ENCODE data around the gene ATG2B. TPM values are rescaled to one million over a fixed set of nuclear protein-coding genes. Genes with fewer than 3 reads are reported as not detected.

ATG2B gene
- polyA plus RNA-seq, 3 donors = 0.94 to 6.7 (median 1.3) TPM

DNA sequence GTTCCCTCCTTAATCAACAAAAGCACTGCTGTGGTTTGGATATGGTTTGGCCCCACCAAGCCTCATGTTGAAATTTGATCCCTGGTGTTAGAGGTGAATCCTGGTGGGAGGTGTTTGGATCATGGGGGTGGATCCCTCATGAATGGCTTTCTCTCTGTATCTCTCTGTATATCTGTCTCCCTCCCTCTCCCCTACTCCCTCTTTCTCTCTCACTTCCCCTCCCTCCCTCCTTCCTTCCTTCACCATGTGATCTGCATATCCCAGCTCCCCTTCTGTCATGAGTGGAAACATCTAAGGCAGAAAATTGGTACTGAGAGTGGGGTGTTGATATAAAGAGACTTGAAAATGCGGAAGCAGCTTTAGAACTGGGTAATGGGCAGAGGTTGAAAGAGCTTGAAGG is 5.4 kb upstream of the ATG2B start:
- no peak overlapping the region for H2AFZ ChIP-seq (ENCODE audit: insufficient read depth, low read depth, low read length, poor library complexity, severe bottlenecking)
- peaks cover 9% of the 10 kb centered on the region for H4K20me1 ChIP-seq (ENCODE audit: insufficient read depth, low read length)
- Mint-ChIP-seq H3K4me3 (no peak overlapping the region), H3K9me3 (peaks cover 0 to 7% (median 2%) of the 10 kb centered on the region in 7 donors), H3K4me1 (peaks cover 20% of the 10 kb centered on the region), H3K27ac (peak overlapping the region in 1 of 7 donors; percentile 46), H3K27me3 (ENCODE audit: low read depth in 3 of 3) (no peaks in the 10 kb centered on the region), H3K36me3 (peaks cover 0 to 2% of the 10 kb centered on the region in 2 donors)
- peaks cover 12 to 16% of the 10 kb centered on the region in 2 donors for H3K4me1 ChIP-seq (ENCODE audit: control insufficient read depth in 1 of 2, insufficient read depth in 2 of 2, low read length in 2 of 2)
- no peak for DNase-seq
- no peak overlapping the region for H3K4me3 ChIP-seq (replicated peaks in 1 of 3; ENCODE audit: low read depth in 2 of 3, low read length in 3 of 3)
- 100% methylated on average over 1 of the region's 1 CpG for WGBS (ENCODE audit: insufficient coverage)
- no peak overlapping the region for H3K9ac ChIP-seq (ENCODE audit: insufficient read depth, low read length, poor library complexity, severe bottlenecking)
- intact Hi-C loops (cut with micrococcal nuclease) = loop anchor here in 1 of 2 donors (10.0 kb wide), 1 partner anchor 136 kb away; the partner anchor contains the start of gene PAPOLA
- H3K27ac ChIP-seq (ENCODE audit: low read depth in 1 of 2, low read length in 2 of 2) = no peak overlapping the region
- TF ChIP-seq, protein P1, sequence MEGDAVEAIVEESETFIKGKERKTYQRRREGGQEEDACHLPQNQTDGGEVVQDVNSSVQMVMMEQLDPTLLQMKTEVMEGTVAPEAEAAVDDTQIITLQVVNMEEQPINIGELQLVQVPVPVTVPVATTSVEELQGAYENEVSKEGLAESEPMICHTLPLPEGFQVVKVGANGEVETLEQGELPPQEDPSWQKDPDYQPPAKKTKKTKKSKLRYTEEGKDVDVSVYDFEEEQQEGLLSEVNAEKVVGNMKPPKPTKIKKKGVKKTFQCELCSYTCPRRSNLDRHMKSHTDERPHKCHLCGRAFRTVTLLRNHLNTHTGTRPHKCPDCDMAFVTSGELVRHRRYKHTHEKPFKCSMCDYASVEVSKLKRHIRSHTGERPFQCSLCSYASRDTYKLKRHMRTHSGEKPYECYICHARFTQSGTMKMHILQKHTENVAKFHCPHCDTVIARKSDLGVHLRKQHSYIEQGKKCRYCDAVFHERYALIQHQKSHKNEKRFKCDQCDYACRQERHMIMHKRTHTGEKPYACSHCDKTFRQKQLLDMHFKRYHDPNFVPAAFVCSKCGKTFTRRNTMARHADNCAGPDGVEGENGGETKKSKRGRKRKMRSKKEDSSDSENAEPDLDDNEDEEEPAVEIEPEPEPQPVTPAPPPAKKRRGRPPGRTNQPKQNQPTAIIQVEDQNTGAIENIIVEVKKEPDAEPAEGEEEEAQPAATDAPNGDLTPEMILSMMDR (IDR thresholded peaks at IDR 0.05) = no peak
- H3K27me3 ChIP-seq (ENCODE audit: control insufficient read depth in 2 of 2, insufficient read depth in 2 of 2, low read length in 2 of 2) = no peaks in the 10 kb centered on the region
- peaks cover 38% of the 10 kb centered on the region for H3K79me2 ChIP-seq (ENCODE audit: insufficient read depth, low read length)
- no peak overlapping the region for H3K4me2 ChIP-seq (replicated peaks; ENCODE audit: extremely low read depth, low read length, poor library complexity, severe bottlenecking)
- no peaks in the 10 kb centered on the region for H3K9me3 ChIP-seq (replicated peaks in 1 of 2; ENCODE audit: control insufficient read depth in 1 of 2, insufficient read depth in 1 of 2, low read length in 2 of 2)
- H3K36me3 ChIP-seq (replicated peaks in 1 of 2; ENCODE audit: control insufficient read depth in 1 of 2, insufficient read depth in 2 of 2, low read length in 2 of 2) = no peaks in the 10 kb centered on the region

DNA sequence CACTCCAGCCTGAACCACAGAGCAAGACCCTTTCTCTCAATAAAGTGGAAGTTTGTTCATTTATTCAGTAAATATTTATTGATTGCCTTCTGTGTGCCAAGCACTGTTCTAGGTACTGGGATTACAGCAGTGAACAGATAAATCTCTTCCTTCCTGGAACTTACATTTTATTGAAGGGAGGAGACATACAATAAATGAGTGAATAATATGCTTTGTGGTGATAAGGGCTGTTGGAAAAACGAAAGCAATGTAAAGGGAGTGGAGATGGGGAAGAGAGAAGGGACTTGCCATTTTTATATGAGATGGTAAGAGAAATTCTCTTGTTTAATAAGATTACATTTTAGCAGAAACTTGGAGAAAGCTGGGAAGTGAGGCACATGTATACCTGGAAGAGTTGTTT is 1.8 kb upstream of the ATG2B start:
- H3K79me2 ChIP-seq (ENCODE audit: insufficient read depth, low read length) = peaks cover 51% of the 10 kb centered on the region
- DNase-seq = no peak
- H3K4me1 ChIP-seq (ENCODE audit: control insufficient read depth in 1 of 2, insufficient read depth in 2 of 2, low read length in 2 of 2) = peaks cover 26 to 33% of the 10 kb centered on the region in 2 donors
- H3K9me3 ChIP-seq (replicated peaks in 1 of 2; ENCODE audit: control insufficient read depth in 1 of 2, insufficient read depth in 1 of 2, low read length in 2 of 2) = no peaks in the 10 kb centered on the region
- intact Hi-C loops (cut with micrococcal nuclease) = loop anchor here in 1 of 2 donors (10.0 kb wide), 1 partner anchor 140 kb away; the partner anchor contains the start of gene PAPOLA
- WGBS (ENCODE audit: insufficient coverage) = 67% methylated on average over 1 of the region's 1 CpG
- Mint-ChIP-seq H3K27ac (no peak overlapping the region), H3K4me3 (peak overlapping the region in 1 of 2 donors; percentile 34), H3K36me3 (peaks cover 0 to 4% of the 10 kb centered on the region in 2 donors), H3K4me1 (peaks cover 41% of the 10 kb centered on the region), H3K27me3 (ENCODE audit: low read depth in 3 of 3) (no peaks in the 10 kb centered on the region), H3K9me3 (peaks cover 0 to 7% (median 1%) of the 10 kb centered on the region in 7 donors)
- no peak overlapping the region for H3K9ac ChIP-seq (ENCODE audit: insufficient read depth, low read length, poor library complexity, severe bottlenecking)
- no peak overlapping the region for H3K27ac ChIP-seq (ENCODE audit: low read depth in 1 of 2, low read length in 2 of 2)
- no peaks in the 10 kb centered on the region for H3K36me3 ChIP-seq (replicated peaks in 1 of 2; ENCODE audit: control insufficient read depth in 1 of 2, insufficient read depth in 2 of 2, low read length in 2 of 2)
- no peaks in the 10 kb centered on the region for H3K27me3 ChIP-seq (ENCODE audit: control insufficient read depth in 2 of 2, insufficient read depth in 2 of 2, low read length in 2 of 2)
- TF ChIP-seq, protein P1 (IDR thresholded peaks at IDR 0.05) = no peak
- peaks cover 9% of the 10 kb centered on the region for H4K20me1 ChIP-seq (ENCODE audit: insufficient read depth, low read length)
- H3K4me2 ChIP-seq (replicated peaks; ENCODE audit: extremely low read depth, low read length, poor library complexity, severe bottlenecking) = no peak overlapping the region
- H2AFZ ChIP-seq (ENCODE audit: insufficient read depth, low read depth, low read length, poor library complexity, severe bottlenecking) = no peak overlapping the region
- no peak overlapping the region for H3K4me3 ChIP-seq (replicated peaks in 1 of 3; ENCODE audit: low read depth in 2 of 3, low read length in 3 of 3)
